HEK293 (cell line): Measurements from ENCODE around the gene AOAH.

Source experiments
- CTCF ChIA-PET: fragments of 350-600 bp; formaldehyde crosslinking; extraction: SDS; loops from one replicate; lab custom pipeline; 2021; ENCODE audit warnings: antibody characterized with exemption; lab: Yijun Ruan, JAX
- POLR2A ChIA-PET: fragments of 300-600 bp; formaldehyde crosslinking; extraction: SDS; loops from one replicate; lab custom pipeline; 2020; ENCODE audit warnings: antibody characterized with exemption, inconsistent platforms; lab: Yijun Ruan, JAX
- H3K27ac ChIP-seq: fragments of 200-500 bp; sonication (Bioruptor generic); 2 replicates; pipeline ENCODE4 v1.5.1; 2014; ENCODE audit warnings: low read depth, low read length, control low read depth, inconsistent platforms; ENCODE audit errors: extremely low read depth
- H3K36me3 ChIP-seq, 2 experiments: fragments of 200-500 bp in 1 of 2; sonication (Bioruptor generic) in 1 of 2; 1 replicate in 1 of 2; 2 replicates in 1 of 2; pipeline ENCODE4 v1.5.1; 2014 to 2017; ENCODE audit warnings: inconsistent platforms in 2 of 2, low read length in 2 of 2; ENCODE audit not compliant: control insufficient read depth in 2 of 2, insufficient read depth in 1 of 2
- H3K4me1 ChIP-seq: fragments of 200-500 bp; sonication (Bioruptor generic); 2 replicates; pipeline ENCODE4 v1.5.1; 2014; ENCODE audit warnings: mild to moderate bottlenecking, low read length, inconsistent platforms; ENCODE audit not compliant: control insufficient read depth, insufficient read depth
- H3K4me3 ChIP-seq: 2 replicates; pipeline ENCODE4 v1.5.1; 2011; ENCODE audit warnings: low read depth, mild to moderate bottlenecking, control low read depth, low read length, moderate library complexity
- H3K9me3 ChIP-seq: fragments of 200-500 bp; sonication (Bioruptor generic); 2 replicates; pipeline ENCODE4 v1.5.1; 2014; ENCODE audit warnings: low read depth, low read length, inconsistent platforms; ENCODE audit not compliant: control insufficient read depth, insufficient read depth
- BCL11A ChIP-seq: fragments of 450-650 bp; formaldehyde crosslinking; IDR thresholded peaks from 2 replicates; pipeline ENCODE4 v1.5.1; 2016; ENCODE audit warnings: low read depth, missing biosample characterization, missing genetic modification characterization
- SCRT2 ChIP-seq: fragments of 450-650 bp; formaldehyde crosslinking; IDR thresholded peaks from 2 replicates; pipeline ENCODE4 v1.5.1; 2016; ENCODE audit warnings: missing biosample characterization, missing genetic modification characterization
- ZNF175 ChIP-seq: fragments of 450-650 bp; formaldehyde crosslinking; IDR thresholded peaks from 2 replicates; pipeline ENCODE4 v1.5.1; 2016; ENCODE audit warnings: missing biosample characterization, missing genetic modification characterization
- ZNF335 ChIP-seq: fragments of 450-650 bp; formaldehyde crosslinking; conservative IDR thresholded peaks from 2 replicates; pipeline ENCODE4 v1.5.1; 2016; ENCODE audit warnings: missing biosample characterization, missing genetic modification characterization
- ZNF341 ChIP-seq: fragments of 450-650 bp; formaldehyde crosslinking; IDR thresholded peaks from 2 replicates; pipeline ENCODE4; 2016; ENCODE audit warnings: low read depth, missing biosample characterization, missing genetic modification characterization
- ZNF354C ChIP-seq: fragments of 450-650 bp; formaldehyde crosslinking; IDR thresholded peaks from 2 replicates; pipeline ENCODE4 v1.5.1; 2016; ENCODE audit warnings: missing biosample characterization, missing genetic modification characterization, low read depth, borderline replicate concordance
- ZNF558 ChIP-seq: fragments of 450-650 bp; formaldehyde crosslinking; IDR thresholded peaks from 2 replicates; pipeline ENCODE4 v1.5.1; 2016; ENCODE audit warnings: missing biosample characterization, missing genetic modification characterization
- ZNF707 ChIP-seq: fragments of 450-650 bp; formaldehyde crosslinking; IDR thresholded peaks from 2 replicates; pipeline ENCODE4 v1.5.1; 2016; ENCODE audit warnings: missing biosample characterization, missing genetic modification characterization
- ZNF791 ChIP-seq: fragments of 450-650 bp; formaldehyde crosslinking; IDR thresholded peaks from 2 replicates; pipeline ENCODE4 v1.5.1; 2016; ENCODE audit warnings: missing biosample characterization, missing genetic modification characterization
- ZXDB ChIP-seq: fragments of 450-650 bp; formaldehyde crosslinking; IDR thresholded peaks from 2 replicates; pipeline ENCODE4 v1.5.1; 2016; ENCODE audit warnings: missing biosample characterization, missing genetic modification characterization
- TF ChIP-seq, protein P1 (sequence below): fragments of 450-650 bp; formaldehyde crosslinking; IDR thresholded peaks from 2 replicates; pipeline ENCODE4 v1.5.1; 2017; ENCODE audit warnings: missing biosample characterization, missing genetic modification characterization
- TF ChIP-seq, protein P2 (sequence below): fragments of 450-650 bp; formaldehyde crosslinking; optimal IDR thresholded peaks from 2 replicates; pipeline ENCODE3; 2016; ENCODE audit warnings: missing biosample characterization, mild to moderate bottlenecking, missing genetic modification characterization
- TF ChIP-seq, protein P3 (sequence below): IDR thresholded peaks from 2 replicates; pipeline ENCODE4 v1.6.1; 2011; ENCODE audit warnings: mild to moderate bottlenecking, low read depth, low read length, borderline replicate concordance
- TF ChIP-seq, protein P4 (sequence below): fragments of 450-650 bp; formaldehyde crosslinking; IDR thresholded peaks from 2 replicates; pipeline ENCODE4 v1.5.1; 2016; ENCODE audit warnings: missing biosample characterization, missing genetic modification characterization
- TF ChIP-seq, protein P5 (sequence below): fragments of 450-650 bp; formaldehyde crosslinking; IDR thresholded peaks from 2 replicates; pipeline ENCODE4 v1.5.1; 2016; ENCODE audit warnings: missing biosample characterization, missing genetic modification characterization
- TF ChIP-seq, protein P6 (sequence below): fragments of 450-650 bp; IDR thresholded peaks from 2 replicates; pipeline ENCODE4 v1.5.1; 2018; ENCODE audit warnings: missing biosample characterization, missing genetic modification characterization

Gene AOAH

DNA sequence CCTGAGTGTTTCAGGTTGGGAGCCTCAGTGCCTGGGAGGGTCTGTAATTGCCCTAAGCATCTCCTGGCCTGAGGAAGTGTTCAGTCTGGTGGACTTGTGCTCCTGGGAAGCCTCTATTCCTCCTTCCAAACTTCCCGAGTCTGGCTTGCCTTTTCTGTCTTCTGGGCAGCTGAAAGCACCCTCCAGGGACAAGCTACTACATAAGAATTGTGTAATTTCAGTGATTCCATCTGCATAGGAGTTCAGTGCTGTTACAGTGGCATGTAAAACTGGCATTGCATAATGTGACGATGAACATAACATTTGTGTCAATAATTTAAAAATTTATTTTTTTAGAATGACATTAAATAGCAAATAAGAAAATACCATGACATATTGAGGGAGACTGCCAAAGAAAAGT is 109.3 kb downstream of the AOAH start:
- Histone ChIP-seq H3K4me3 (no peak overlapping the region), H3K36me3 (no peaks in the 10 kb centered on the region), H3K4me1 (no peaks in the 10 kb centered on the region), H3K9me3 (no peaks in the 10 kb centered on the region), H3K27ac (no peak overlapping the region)
- ChIA-PET POLR2A (no interaction called here), CTCF (interaction anchor here (0.7 kb wide), 1 partner anchor 8 kb away, joined by 4 read pairs; no protein-coding TSS in a partner anchor)
- TF ChIP-seq, protein P1, sequence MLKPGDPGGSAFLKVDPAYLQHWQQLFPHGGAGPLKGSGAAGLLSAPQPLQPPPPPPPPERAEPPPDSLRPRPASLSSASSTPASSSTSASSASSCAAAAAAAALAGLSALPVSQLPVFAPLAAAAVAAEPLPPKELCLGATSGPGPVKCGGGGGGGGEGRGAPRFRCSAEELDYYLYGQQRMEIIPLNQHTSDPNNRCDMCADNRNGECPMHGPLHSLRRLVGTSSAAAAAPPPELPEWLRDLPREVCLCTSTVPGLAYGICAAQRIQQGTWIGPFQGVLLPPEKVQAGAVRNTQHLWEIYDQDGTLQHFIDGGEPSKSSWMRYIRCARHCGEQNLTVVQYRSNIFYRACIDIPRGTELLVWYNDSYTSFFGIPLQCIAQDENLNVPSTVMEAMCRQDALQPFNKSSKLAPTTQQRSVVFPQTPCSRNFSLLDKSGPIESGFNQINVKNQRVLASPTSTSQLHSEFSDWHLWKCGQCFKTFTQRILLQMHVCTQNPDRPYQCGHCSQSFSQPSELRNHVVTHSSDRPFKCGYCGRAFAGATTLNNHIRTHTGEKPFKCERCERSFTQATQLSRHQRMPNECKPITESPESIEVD (tag by site-specific recombination): no peak
- no peak for TF ChIP-seq BCL11A (tag by site-specific recombination)
- no peak for TF ChIP-seq ZNF707
- no peak for TF ChIP-seq SCRT2 (tag by site-specific recombination)
- TF ChIP-seq ZNF558 (tag by site-specific recombination): no peak
- TF ChIP-seq, protein P2, sequence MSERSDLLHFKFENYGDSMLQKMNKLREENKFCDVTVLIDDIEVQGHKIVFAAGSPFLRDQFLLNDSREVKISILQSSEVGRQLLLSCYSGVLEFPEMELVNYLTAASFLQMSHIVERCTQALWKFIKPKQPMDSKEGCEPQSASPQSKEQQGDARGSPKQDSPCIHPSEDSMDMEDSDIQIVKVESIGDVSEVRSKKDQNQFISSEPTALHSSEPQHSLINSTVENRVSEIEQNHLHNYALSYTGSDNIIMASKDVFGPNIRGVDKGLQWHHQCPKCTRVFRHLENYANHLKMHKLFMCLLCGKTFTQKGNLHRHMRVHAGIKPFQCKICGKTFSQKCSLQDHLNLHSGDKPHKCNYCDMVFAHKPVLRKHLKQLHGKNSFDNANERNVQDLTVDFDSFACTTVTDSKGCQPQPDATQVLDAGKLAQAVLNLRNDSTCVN (tag by site-specific recombination): no peak
- no peak for TF ChIP-seq ZXDB (tag by site-specific recombination)
- TF ChIP-seq ZNF791 (tag by site-specific recombination): no peak
- TF ChIP-seq, protein P3, sequence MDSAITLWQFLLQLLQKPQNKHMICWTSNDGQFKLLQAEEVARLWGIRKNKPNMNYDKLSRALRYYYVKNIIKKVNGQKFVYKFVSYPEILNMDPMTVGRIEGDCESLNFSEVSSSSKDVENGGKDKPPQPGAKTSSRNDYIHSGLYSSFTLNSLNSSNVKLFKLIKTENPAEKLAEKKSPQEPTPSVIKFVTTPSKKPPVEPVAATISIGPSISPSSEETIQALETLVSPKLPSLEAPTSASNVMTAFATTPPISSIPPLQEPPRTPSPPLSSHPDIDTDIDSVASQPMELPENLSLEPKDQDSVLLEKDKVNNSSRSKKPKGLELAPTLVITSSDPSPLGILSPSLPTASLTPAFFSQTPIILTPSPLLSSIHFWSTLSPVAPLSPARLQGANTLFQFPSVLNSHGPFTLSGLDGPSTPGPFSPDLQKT: no peak
- TF ChIP-seq, protein P4, sequence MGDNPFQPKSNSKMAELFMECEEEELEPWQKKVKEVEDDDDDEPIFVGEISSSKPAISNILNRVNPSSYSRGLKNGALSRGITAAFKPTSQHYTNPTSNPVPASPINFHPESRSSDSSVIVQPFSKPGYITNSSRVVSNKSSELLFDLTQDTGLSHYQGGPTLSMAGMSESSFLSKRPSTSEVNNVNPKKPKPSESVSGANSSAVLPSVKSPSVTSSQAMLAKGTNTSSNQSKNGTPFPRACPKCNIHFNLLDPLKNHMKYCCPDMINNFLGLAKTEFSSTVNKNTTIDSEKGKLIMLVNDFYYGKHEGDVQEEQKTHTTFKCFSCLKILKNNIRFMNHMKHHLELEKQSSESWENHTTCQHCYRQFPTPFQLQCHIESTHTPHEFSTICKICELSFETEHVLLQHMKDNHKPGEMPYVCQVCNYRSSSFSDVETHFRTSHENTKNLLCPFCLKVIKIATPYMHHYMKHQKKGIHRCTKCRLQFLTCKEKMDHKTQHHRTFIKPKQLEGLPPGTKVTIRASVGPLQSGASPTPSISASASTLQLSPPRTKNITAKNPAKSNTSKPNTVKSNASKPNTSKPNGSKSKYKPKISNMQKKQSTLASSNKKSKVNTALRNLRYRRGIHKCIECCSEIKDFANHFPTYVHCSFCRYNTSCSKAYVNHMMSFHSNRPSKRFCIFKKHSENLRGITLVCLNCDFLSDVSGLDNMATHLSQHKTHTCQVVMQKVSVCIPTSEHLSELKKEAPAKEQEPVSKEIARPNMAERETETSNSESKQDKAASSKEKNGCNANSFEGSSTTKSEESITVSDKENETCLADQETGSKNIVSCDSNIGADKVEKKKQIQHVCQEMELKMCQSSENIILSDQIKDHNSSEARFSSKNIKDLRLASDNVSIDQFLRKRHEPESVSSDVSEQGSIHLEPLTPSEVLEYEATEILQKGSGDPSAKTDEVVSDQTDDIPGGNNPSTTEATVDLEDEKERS (tag by site-specific recombination): no peak
- TF ChIP-seq ZNF175 (tag by site-specific recombination): no peak
- no peak for TF ChIP-seq ZNF341
- TF ChIP-seq ZNF335 (tag by site-specific recombination): no peak
- TF ChIP-seq ZNF354C: no peak
- TF ChIP-seq, protein P5, sequence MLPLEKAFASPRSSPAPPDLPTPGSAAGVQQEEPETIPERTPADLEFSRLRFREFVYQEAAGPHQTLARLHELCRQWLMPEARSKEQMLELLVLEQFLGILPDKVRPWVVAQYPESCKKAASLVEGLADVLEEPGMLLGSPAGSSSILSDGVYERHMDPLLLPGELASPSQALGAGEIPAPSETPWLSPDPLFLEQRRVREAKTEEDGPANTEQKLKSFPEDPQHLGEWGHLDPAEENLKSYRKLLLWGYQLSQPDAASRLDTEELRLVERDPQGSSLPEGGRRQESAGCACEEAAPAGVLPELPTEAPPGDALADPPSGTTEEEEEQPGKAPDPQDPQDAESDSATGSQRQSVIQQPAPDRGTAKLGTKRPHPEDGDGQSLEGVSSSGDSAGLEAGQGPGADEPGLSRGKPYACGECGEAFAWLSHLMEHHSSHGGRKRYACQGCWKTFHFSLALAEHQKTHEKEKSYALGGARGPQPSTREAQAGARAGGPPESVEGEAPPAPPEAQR: no peak
- TF ChIP-seq, protein P6, sequence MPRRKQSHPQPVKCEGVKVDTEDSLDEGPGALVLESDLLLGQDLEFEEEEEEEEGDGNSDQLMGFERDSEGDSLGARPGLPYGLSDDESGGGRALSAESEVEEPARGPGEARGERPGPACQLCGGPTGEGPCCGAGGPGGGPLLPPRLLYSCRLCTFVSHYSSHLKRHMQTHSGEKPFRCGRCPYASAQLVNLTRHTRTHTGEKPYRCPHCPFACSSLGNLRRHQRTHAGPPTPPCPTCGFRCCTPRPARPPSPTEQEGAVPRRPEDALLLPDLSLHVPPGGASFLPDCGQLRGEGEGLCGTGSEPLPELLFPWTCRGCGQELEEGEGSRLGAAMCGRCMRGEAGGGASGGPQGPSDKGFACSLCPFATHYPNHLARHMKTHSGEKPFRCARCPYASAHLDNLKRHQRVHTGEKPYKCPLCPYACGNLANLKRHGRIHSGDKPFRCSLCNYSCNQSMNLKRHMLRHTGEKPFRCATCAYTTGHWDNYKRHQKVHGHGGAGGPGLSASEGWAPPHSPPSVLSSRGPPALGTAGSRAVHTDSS (tag by site-specific recombination): no peak
